NCI-H345 treated with DMSO at 0.1 percent for 48 hours (cell line): ENCODE results near the gene SLC66A2.
"Not testable (repeated sequence)": the region's sequence is repeated elsewhere in the genome, so short reads cannot be mapped to it uniquely, and the experiment has no call there.

ENCODE experiments used
- DNase-seq: peaks from one replicate; lab custom pipeline; 2025; ENCODE audit not compliant: unreplicated experiment; lab: John Stamatoyannopoulos, UW

The SLC66A2 gene

GRCh38 chr18:79883461-79884293 lies 67.8 kb downstream of the SLC66A2 start:
- DNase-seq: no peak

- no peak for DNase-seq
These were observed 68.8 kb downstream of the SLC66A2 start for GRCh38 chr18:79882522-79883241.

- no peak for DNase-seq
These were observed 69.8 kb downstream of the SLC66A2 start for GRCh38 chr18:79881695-79882094.

GRCh38 chr18:79879566-79879965 lies 71.9 kb downstream of the SLC66A2 start:
- DNase-seq: no peak

GRCh38 chr18:79878741-79879378 lies 72.6 kb downstream of the SLC66A2 start:
- DNase-seq: no peak

GRCh38 chr18:79878246-79878645 lies 73.2 kb downstream of the SLC66A2 start:
- DNase-seq: not testable (repeated sequence)

GRCh38 chr18:79877163-79878091 lies 74.0 kb downstream of the SLC66A2 start:
- no peak for DNase-seq

- DNase-seq: no peak
These were observed 75.0 kb downstream of the SLC66A2 start for GRCh38 chr18:79876497-79876896.

GRCh38 chr18:79875931-79876461 lies 75.5 kb downstream of the SLC66A2 start:
- DNase-seq: no peak

GRCh38 chr18:79875531-79875919 lies 75.9 kb downstream of the SLC66A2 start:
- DNase-seq: no peak

- DNase-seq: no peak
These were observed 76.6 kb downstream of the SLC66A2 start for GRCh38 chr18:79874553-79875530.

- DNase-seq: no peak
These were observed 77.9 kb downstream of the SLC66A2 start for GRCh38 chr18:79873449-79874110.

- no peak for DNase-seq
These were observed 78.7 kb downstream of the SLC66A2 start for GRCh38 chr18:79872527-79873444.

GRCh38 chr18:79871481-79872091 lies 79.9 kb downstream of the SLC66A2 start:
- DNase-seq: no peak

GRCh38 chr18:79871026-79871390 lies 80.4 kb downstream of the SLC66A2 start:
- no peak for DNase-seq

GRCh38 chr18:79870301-79871025 lies 81.0 kb downstream of the SLC66A2 start:
- DNase-seq: no peak
